Suppressor macrophage treated with lipopolysaccharide for 1 hour (primary cell): Measurements from ENCODE around the gene PRKN.
"Not testable (repeated sequence)": the region's sequence is repeated elsewhere in the genome, so short reads cannot be mapped to it uniquely, and the experiment has no call there.

Source experiments
- DNase-seq, 3 donors: peaks; one replicate each; pipeline ENCODE4 v3.0.0-alpha.2; 2020 to 2022

The PRKN gene

DNA sequence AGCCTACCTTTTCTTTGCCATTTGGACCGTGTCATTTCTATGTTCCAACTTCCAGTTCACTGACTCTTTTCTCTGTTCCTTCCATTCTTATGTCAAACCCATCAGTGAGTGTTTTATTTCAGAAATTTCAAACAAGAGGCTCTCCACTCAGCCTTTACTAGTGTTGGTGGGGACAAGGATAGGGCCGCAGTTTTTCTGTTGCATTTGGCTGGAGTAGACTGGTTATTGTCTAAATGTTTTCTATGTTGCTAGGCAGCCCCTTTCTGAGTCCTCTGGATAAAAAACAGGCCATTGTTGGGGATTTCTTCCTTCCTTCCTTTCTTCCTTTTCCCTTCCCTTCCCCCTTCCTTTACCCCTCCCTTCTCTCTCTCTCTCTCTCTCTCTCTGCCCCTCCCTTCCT lies 288.6 kb downstream of the PRKN start:
- no peak for DNase-seq

DNA sequence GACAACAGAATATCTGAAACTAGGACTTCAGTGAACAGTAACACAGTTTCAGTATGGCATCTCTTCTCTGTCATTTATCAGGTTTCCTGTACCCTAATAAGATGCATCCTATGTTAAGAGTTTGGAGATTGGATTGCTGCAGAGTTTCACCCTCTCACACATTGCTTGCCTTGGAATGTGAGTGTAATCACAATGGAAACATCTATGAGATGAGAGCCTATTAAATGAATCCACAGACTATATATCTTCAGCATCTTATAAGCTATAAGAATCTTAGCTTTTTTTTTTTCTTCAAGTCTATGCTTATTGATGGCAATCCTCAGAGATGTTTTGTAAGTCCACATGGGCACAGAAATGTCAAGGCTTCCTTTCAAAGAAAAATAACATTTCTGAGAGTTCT lies 292.5 kb downstream of the PRKN start:
- DNase-seq: no peak

GRCh38 chr6:162421004-162421403 lies 306.6 kb downstream of the PRKN start:
- no peak for DNase-seq

DNA sequence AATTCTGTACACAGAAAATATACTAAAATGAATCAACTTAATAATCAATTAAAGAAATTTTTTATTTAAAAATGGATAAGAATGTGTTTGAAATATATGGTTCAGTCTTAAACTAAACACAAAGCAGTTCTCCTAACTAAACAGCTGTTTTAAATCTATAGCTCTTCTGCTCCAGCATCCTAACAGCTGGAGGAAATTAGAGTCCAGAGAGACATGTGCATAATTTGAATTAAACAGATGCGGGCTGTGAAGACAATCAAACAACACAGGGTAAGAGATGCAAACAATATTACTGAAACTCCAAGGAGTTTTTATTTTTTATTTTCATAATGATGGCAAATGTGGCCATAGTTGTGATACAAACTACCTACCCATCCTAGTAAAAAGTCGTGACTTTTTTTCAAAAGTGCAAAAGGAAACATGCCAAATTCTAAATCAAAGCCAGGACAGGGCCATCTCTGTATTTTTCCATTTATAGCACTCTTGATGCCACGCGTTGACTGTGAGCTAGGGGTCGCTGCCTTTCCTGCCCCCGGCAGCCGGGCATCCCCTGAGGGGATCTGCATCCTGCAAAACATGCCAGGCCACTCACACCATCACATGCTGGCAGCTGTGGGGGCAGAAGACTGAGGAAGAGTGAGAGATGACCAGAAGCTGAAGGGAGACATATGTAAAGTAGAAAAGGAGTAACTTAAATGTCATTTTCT lies 310.6 kb downstream of the PRKN start:
- no peak for DNase-seq

GRCh38 chr6:162416307-162416706 lies 311.3 kb downstream of the PRKN start:
- DNase-seq: no peak

- no peak for DNase-seq
These were observed 317.6 kb downstream of the PRKN start for GRCh38 chr6:162409741-162410691.

DNA sequence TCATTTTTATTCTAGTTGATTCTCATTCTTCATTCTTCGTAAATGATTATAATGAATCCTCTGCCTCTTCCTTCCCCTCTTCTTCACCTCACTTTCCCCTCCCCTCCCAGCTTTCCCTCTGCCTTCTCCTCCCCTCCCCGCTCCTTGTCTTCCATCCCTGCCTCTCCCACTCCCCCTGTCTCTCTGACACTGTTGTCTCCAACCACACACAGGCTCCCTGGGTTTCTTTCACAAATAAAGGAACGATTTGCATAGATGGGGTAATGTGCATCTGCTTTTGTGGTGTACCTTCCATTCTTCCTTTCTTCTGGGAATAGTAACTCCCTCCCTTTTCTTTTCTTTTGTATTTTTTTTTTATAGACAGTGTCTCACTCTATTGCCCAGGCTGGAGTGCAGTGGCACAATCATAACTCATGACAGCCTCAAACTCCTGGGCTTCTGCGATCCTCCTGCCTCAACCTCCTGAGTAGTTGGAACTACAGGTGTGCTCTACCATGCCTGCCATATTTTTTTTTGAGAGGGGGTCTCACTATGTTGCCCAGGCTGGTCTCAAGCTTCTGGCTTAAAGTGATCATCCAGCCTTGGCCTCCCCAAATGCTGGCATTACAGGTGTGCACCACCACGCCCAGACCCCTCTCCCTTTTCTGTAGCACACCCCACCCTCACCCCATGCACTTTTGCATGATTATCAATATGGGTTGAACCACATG lies 318.6 kb downstream of the PRKN start:
- DNase-seq: no peak

DNA sequence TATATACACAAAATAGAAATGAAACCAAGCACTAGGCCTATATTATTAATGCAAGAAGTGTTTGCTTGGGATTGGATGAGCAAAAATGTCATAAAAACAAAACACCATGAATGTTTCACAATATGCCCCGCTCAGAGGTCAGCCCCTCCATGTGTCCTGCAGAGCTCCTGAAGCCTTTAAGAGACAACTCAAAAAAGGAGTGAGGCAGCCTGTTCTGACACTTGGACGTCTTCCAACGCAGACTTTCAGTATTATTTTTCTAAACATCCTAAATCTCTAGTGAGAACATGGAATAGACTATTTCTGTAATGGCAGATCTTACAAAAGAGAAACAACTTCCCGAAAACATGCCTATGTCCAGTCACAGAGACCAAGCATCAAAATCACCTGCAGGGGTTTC lies 322.6 kb downstream of the PRKN start:
- DNase-seq: no peak

DNA sequence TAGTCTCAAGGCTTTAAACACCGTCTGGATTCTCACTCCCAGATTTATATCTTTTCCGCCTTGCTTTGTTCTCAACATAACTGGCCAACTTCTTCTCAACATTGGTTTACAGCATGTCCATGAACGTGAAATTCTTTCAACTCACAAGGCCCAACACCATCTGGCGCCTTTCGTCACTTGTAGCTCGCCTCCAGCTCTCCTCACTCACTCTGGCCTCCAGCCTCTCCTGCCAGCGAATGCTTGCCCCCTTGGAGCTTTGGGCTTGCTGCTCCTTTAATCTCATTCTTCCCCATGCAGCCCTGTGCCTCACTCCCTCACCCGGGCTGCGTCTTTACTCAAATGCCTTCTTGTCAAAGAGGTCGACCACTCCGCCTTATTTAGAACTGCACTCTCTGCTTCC lies 324.5 kb downstream of the PRKN start:
- no peak for DNase-seq

- no peak for DNase-seq
These were observed 332.4 kb downstream of the PRKN start for GRCh38 chr6:162395181-162395580.

DNA sequence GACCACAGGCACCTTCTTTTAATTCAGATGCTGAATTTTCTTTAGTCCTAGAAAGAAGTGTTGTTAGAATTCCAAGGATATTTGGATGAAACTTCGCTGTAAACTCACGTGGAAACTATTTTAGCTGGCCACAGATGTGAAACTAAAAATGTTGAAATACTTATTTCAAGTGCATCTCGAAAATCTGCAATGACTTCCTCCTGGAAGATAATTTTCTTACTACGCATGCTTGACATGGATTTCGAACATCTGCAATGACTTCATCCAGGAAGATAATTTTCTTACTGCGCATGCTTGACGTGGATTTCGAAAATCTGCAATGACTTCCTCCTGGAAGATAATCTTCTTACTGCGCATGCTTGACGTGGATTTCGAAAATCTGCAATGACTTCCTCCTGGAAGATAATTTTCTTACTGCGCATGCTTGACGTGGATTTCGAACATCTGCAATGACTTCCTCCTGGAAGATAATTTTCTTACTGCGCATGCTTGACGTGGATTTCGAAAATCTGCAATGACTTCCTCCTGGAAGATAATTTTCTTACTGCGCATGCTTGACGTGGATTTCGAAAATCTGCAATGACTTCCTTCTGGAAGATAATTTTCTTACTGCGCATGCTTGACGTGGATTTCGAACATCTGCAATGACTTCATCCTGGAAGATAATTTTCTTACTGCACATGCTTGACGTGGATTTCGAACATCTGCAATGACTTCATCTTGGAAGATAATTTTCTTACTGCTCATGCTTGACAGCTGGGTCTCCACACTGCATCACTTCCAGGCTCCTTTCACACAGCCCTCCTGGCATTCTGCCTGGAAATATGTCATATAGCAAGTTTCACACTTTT lies 336.4 kb downstream of the PRKN start:
- DNase-seq: not testable (repeated sequence)

DNA sequence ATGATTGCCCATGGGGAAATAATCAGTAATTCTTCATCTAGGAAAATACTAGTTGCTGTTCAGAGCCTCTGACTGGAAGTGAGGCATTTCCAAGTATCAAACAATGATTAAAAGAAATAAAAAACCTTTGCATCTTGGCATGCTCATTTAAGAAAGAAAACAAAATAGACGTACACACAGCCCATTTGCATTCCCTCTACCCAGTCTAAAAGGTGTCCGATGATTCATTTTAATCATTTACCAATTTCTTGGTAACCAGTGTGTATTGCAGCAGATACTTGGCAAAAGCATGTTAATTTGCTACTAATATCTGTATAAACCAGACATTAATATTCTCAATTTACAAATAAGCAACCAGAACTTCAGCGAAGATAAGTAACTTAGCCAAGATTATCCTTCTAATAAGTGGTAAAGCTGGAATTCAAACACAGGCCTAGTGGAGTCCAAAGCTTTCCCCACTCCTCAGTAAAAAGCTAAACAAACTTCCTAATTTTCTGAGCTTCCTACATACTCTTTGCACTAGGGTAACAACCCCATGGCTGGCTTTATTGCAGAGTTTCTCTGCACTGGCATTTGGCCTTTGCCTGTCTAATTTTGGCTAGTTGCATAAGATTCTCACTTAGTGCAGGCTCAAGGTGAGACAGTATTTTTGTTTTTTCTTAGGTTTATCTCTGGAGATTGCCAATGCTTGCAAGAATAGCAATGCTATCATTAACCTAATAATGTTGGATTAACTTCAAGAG lies 338.1 kb downstream of the PRKN start:
- no peak for DNase-seq

- no peak for DNase-seq
These were observed 339.2 kb downstream of the PRKN start for GRCh38 chr6:162388383-162388777.

DNA sequence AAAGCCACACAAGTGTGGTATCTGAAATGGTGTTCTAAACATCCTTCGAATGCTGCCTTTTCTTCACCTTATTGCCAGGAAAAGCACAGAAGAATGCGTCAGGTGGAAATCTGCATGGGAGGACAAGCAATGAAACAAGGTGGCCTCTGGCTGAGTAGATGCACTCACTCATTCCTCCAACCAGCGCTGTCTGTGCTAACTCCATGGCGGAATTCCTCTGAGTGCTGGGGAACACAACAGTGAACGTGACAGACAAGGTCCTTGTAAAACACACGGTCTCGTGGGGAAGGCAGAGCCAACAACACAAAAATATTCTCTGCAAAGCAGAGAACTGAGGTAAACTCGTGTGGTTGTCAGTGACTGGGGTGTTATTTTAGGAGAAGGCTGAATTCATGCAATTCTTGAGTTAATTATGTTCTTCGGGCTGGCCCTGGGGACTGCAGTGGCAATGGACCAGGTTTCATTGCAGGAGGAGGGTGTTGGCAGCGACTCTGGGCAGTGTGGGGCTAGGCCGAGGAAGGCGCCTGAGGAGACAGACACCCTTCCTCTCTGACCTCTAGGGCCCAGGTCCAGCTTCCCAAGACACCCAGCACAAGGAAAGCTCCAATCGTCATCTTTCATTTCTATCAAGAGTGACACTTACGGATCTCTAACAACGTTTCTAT lies 339.7 kb downstream of the PRKN start:
- DNase-seq: no peak

DNA sequence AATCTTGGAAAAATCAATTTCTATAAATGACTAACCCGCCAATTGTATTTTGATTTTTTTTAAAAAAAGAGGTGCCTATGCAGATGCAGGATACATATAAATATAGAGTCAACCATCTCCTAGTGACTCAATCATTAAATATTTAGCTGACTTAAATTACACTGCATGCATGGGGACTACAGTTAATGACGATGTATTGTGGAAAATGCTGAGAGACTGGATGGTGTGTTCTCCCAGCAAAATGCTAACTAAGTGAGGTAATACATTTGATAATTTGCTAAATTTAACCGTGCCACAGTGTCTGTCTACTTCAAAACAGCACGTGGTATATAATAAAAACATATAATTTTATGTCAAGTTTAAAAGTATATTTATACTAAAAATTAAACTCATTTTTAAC lies 341.6 kb downstream of the PRKN start:
- DNase-seq: no peak

- DNase-seq: no peak
These were observed 347.7 kb downstream of the PRKN start for GRCh38 chr6:162379757-162380409.

GRCh38 chr6:162377735-162378134 lies 349.8 kb downstream of the PRKN start:
- no peak for DNase-seq

GRCh38 chr6:162373868-162374267 lies 353.7 kb downstream of the PRKN start:
- DNase-seq: no peak

GRCh38 chr6:162373192-162373591 lies 354.4 kb downstream of the PRKN start:
- no peak for DNase-seq

- no peak for DNase-seq
These were observed 355.5 kb downstream of the PRKN start for GRCh38 chr6:162372106-162372505.

DNA sequence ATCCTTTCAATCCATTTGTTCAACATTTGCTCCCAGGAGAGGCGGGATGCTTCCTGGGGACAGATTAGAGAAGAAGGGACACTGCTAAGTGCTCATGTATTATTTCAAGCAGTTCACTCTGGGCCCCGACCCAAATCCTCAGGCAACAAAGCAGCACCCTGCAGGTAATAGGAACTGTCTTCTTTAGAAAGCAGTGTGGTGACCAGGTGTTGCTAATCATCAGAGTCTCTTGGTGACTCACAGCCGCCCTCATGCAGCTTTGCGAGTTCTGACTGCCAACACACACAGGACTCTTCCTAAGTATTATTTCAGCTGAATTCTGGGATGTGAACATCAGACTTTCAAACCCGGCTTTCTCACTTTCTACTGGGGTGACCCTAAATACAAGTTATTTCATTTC lies 356.4 kb downstream of the PRKN start:
- DNase-seq: no peak
